AG04449 (cell line): Measurements from ENCODE around the gene GNAS-AS1.

Experiments used
- CTCF ChIA-PET: fragments of 350-600 bp; formaldehyde crosslinking; extraction: SDS; loops from one replicate; lab custom pipeline; 2021; ENCODE audit warnings: antibody characterized with exemption; lab: Yijun Ruan, JAX
- POLR2A ChIA-PET: fragments of 400-600, 350-600 bp; formaldehyde crosslinking; extraction: SDS; loops from one replicate; lab custom pipeline; 2020; ENCODE audit warnings: antibody characterized with exemption, inconsistent platforms; lab: Yijun Ruan, JAX
- DNase-seq: peaks from one replicate; pipeline ENCODE4 v3.0.0-alpha.2; 2010; ENCODE audit warnings: low read depth, low spot score
- H3K4me3 ChIP-seq: 2 replicates; pipeline ENCODE4 v1.5.1; 2011; ENCODE audit warnings: low read depth, mild to moderate bottlenecking, control low read depth, low read length
- TF ChIP-seq, protein P1 (sequence below): IDR thresholded peaks from one replicate; pipeline ENCODE4 v1.5.1; 2011; ENCODE audit warnings: mild to moderate bottlenecking, moderate library complexity, low read length, control low read depth, inconsistent platforms; ENCODE audit not compliant: insufficient read depth; ENCODE audit errors: missing control alignments

GNAS-AS1 gene

DNA sequence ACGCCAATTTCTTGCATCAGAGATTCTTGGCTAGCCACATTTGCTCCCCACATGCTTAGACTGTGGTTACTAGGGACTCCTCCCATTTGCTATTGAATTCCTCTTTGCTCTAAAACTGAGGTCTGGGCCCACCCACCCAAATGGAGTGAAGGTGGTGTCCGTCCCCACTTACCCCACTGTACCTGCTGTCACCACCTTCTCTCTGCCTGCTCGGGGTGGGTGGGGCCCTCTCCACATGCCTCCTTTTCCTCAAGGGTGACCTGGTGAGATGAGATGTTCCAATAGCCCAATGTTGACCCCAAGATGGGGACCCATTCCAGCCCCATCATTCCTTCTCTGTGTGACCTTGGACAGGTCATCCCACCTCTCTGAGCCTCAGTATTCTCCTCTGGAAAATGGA, 74.6 kb downstream of the GNAS-AS1 start:
- DNase-seq, result no peak
- CTCF ChIA-PET, result no interaction called here

DNA sequence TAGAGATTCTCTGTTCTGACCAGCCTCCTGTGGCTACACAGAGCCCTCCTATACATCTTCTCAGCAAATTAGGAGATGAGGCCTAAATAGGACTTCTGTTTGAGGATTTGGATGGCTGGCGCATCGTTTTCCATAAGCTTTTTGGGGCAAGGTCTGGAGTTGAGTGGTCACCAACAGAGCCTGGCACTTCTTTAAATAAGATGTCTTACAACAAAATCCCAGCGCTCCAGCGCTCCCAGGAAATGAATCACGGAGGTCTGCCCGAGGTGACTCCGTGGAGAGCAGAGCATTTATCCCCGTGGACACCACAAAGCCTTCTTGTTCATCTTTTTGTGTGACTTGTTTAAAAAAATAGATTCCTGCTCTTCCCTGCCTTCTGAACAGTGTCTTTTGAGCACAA, 75.3 kb downstream of the GNAS-AS1 start:
- POLR2A ChIA-PET, result no interaction called here
- DNase-seq, result no peak
- TF ChIP-seq, protein P1, sequence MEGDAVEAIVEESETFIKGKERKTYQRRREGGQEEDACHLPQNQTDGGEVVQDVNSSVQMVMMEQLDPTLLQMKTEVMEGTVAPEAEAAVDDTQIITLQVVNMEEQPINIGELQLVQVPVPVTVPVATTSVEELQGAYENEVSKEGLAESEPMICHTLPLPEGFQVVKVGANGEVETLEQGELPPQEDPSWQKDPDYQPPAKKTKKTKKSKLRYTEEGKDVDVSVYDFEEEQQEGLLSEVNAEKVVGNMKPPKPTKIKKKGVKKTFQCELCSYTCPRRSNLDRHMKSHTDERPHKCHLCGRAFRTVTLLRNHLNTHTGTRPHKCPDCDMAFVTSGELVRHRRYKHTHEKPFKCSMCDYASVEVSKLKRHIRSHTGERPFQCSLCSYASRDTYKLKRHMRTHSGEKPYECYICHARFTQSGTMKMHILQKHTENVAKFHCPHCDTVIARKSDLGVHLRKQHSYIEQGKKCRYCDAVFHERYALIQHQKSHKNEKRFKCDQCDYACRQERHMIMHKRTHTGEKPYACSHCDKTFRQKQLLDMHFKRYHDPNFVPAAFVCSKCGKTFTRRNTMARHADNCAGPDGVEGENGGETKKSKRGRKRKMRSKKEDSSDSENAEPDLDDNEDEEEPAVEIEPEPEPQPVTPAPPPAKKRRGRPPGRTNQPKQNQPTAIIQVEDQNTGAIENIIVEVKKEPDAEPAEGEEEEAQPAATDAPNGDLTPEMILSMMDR, result no peak
- H3K4me3 ChIP-seq, result no peak overlapping the region
- CTCF ChIA-PET, result no interaction called here

More for the DNA sequence above, 74.6 kb downstream of the GNAS-AS1 start:
- H3K4me3 ChIP-seq, result no peak overlapping the region
- TF ChIP-seq, protein P1, result no peak
- POLR2A ChIA-PET, result no interaction called here

DNA sequence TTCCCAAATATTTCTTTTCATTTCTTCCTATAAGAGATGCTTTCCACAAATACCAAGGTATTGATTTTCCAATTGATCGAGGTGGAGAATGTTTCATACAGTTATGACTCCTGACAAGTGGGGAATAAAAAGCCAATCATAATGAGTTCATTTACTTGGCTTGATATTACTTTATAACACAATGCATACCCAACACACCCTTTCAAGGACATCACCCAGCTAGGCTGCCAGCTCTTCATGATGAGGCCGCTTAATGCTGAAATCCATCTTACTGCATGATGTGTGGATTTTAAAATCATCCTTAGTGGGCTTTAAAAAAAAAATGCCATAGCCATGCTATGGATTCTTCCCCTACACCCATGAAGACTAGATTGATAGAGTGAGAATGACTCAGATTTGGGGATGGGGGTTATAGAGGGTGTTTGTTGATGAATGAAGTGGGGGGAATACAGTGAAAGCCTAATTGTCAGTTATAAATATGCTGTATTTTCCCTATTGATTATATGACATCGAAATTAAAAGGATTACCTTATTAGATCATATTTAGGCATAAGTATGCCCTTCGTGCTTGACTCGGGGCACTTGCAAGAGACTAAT, 75.9 kb downstream of the GNAS-AS1 start:
- POLR2A ChIA-PET, result no interaction called here
- H3K4me3 ChIP-seq, result no peak overlapping the region
- TF ChIP-seq, protein P1, result no peak
- CTCF ChIA-PET, result no interaction called here
- no peak for DNase-seq

DNA sequence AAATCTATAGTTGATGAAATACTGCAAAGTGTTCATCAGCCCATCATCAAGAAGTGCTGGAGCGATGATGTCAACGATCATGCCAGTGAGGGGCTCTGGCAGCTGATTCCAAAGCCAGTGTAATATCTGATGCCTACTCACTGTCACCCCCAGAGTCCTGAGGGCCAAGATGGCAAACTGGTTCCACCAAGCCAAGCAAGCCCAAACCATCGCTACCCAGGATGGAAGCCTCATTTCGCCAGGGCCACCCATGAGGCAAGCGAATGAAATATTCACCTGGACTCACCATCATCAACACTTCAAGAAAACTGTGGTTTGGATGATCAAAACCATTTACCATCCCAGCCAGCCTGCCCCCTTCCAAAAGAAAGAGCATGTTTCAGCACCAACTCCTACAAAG, 76.5 kb downstream of the GNAS-AS1 start:
- TF ChIP-seq, protein P1, result no peak
- H3K4me3 ChIP-seq, result no peak overlapping the region
- no peak for DNase-seq
- POLR2A ChIA-PET, result no interaction called here
- CTCF ChIA-PET, result no interaction called here

DNA sequence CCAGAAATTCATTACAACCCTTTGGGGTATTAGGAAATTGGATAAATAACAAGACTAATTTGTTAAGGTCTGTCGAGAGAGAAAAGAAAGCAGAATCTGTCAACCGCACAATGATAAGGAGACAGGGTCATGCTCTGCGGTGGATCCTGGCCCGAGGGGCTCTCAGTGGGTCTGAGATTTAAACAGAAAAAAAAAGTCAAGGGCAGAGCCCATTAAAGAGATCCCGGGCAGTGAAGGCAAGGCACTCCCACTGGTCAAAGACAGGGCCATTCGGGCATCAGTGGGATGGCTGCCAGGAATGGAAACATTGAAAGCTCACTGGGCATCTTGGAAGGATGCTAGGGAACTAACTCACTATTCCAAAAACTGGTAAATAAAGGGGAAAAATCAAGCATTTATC, 77.9 kb downstream of the GNAS-AS1 start:
- POLR2A ChIA-PET, result no interaction called here

More for the DNA sequence above, 77.9 kb downstream of the GNAS-AS1 start:
- TF ChIP-seq, protein P1, result no peak
- no peak overlapping the region for H3K4me3 ChIP-seq
- CTCF ChIA-PET, result no interaction called here
- DNase-seq, result no peak
